GM12873 (cell line): ENCODE data around the gene DEDD.
A peak's percentile ranks its signal among the peaks of the same experiment; 100 is the strongest.

Experiments
- TF ChIP-seq, protein P1 (sequence below): IDR thresholded peaks from 2 replicates; pipeline ENCODE4 v1.5.1; 2012; ENCODE audit warnings: low read depth, mild to moderate bottlenecking, moderate library complexity, low read length, control low read depth; ENCODE audit not compliant: insufficient read depth; ENCODE audit errors: missing control alignments

DEDD gene

DNA sequence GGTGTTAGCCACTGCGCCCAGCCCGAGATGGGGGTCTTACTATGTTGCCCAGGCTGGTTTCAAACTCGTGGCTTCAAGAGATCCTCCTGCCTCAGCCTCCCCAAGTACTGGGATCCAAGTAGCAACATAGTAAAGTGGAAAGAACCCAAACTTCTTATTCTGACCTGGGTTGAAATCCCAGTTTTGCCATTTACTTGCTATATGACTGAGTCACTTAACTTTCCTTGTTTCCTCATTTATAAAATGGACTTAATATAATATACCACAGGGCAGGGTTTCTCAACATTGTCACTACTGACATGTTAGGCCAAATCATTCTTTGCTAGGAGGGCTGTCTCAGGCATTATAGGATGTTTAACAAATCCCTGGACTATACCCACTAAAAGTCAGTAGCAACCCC, 21.4 kb downstream of the DEDD start:
- TF ChIP-seq, protein P1, sequence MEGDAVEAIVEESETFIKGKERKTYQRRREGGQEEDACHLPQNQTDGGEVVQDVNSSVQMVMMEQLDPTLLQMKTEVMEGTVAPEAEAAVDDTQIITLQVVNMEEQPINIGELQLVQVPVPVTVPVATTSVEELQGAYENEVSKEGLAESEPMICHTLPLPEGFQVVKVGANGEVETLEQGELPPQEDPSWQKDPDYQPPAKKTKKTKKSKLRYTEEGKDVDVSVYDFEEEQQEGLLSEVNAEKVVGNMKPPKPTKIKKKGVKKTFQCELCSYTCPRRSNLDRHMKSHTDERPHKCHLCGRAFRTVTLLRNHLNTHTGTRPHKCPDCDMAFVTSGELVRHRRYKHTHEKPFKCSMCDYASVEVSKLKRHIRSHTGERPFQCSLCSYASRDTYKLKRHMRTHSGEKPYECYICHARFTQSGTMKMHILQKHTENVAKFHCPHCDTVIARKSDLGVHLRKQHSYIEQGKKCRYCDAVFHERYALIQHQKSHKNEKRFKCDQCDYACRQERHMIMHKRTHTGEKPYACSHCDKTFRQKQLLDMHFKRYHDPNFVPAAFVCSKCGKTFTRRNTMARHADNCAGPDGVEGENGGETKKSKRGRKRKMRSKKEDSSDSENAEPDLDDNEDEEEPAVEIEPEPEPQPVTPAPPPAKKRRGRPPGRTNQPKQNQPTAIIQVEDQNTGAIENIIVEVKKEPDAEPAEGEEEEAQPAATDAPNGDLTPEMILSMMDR: no peak

DNA sequence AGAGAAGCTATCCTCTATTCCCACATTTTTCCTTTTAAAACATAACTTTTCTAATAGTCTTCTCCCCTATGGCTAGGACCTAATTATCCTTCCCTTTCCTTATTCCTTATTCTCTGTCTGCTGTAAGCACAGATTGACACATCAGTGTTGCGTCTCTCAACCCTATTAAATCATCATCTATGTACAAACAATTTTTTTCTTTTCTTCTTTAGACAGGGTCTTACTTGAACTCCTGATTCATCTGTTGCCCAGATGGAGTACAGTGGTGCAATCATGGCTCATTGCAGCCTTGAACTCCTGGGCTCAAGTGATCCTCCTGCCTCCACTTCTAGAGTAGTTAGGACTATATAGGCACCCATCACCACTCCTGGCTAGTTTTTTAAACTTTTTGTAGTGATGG, 26.0 kb downstream of the DEDD start:
- TF ChIP-seq, protein P1: no peak

DNA sequence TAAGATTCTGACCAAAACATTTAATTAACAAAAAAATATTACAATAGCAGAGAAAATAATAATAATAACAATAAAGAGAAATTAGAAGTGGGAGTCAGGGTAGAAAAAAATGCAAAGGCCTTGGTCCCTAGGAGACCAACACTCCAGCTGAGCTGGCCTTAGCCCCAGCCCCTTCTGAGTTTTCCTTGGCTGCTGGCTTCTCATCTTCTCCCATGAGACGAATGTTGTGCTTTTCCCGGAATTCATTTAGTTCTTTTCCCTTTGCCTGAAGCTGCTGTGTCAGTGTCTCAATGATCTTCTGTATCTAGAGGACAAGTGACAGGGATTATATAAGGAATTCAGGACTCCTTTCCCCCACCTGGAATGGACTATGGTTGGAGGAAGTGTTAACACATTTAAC, 31.9 kb downstream of the DEDD start:
- TF ChIP-seq, protein P1: no peak

DNA sequence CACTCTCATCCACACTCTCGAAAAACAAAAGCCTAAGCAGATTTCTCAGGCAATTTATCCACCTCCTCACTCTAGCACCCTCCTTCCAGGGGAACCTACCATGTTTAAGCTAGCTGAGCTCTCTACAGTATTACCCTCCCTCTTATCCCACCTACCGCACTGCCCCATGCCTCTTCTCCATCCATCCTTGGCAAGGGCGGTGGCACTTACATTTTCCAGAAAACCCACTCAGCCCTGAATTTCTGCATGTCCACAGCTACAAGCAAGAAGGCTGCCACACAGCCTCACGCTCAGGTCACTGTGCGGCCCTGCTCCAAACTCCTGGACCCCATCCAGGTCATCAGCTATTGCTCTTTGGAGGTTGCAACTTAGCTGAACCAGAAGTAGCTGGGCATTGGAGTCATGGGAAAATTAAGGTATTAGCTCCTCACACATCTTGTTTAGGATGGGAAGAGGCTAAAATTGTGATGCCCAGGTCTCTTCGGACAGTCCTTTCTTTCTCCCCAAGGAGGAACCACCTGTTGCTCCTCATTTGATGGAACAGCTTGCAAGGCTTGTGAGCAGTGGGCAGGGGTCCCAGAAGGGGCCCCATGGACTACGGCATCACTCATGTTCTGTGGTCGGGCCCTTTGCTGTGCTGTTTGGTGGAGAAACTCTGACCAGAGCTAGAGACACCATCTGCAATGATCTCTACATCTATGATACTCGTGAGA, 33.2 kb downstream of the DEDD start:
- TF ChIP-seq, protein P1: no peak

DNA sequence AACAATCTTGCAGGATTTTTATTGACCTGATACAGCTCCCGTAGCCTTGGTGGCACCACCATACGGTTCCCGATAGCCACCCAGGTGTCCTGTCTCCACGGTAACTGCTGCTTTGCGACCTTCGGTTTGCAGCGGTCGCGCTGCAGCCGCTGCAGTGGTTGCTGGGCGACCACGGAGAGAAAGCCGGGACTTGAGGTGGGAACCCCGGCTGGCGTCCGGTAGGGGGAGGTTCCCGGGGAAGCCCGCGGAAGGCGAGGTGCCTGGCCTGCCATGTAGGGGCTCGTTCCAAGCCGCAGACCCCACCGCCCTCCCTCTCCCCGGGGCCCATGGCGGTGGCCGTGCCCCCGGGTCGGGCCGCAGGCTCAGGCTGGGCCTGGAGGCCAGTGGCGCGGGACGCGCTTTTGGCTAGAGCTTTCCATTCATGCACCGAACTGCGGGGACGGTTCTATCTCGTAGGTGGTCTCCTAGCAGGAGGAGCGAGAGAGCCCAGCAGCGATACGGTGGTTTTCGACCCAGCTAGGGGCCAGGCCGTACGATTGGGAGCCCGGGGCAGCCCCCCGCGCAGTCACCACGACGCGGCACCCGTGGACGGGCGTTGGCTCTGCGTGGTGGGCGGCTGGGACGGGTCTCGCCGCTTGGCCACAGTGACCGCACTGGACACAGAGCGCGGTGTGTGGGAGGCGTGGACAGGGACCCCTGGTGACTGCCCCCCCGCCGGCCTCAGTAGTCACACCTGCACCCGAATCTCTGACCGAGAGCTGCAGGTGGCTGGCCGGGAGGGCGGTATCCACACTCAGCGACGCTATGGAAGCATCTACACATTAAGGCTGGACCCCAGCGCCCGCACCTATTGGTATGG, 34.0 kb downstream of the DEDD start, which contains the start of gene KLHDC9:
KLHDC9 (plus strand) TSS at position 152 of the 859 bp plus-strand sequence; CDS start at position 327, 175 bp downstream.
- TF ChIP-seq, protein P1: peak; percentile 20

DNA sequence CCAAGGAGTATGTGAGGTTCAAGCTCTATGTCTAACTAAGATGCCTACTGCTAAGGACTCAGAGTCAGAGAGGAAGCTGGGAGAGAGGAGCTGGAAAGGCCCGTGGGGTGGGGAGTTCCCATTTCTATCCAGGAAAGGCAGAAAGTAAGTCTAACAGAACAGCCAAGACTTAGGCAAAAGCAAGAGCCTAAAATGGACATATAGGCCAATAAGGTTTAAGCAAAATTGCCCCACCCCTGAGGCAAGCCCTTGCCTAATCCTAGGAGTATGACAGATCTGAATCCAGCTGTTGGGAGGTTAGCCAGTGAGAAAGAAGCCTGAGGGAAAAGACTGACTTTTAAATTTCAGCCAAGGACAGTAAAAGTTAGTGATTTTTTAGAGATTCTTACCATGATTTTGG, 35.9 kb downstream of the DEDD start:
- TF ChIP-seq, protein P1: no peak

DNA sequence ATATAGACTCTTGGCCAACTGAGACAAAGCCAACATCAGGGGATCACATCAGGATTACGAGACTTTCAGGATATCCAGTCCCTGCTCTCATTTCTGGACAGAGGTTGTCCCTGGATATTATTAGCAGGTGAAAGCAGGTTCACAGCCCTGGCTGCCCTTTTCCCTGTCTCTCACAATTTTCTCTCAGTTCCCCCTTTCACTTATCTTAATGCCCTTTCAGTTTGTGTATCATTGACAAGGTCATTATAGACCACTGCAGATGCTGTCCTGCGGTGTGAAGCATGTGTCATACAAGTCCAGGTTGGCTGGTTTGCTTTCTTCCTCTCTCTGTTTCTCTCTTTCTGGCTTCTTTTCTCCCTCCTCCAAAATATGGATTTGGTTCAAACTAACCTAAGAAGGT, 36.5 kb downstream of the DEDD start:
- TF ChIP-seq, protein P1: no peak
